H9 (cell line): ENCODE results near the gene NDUFAB1. TPM values are rescaled to one million over a fixed set of nuclear protein-coding genes. Genes with fewer than 3 reads are reported as not detected.

Experiments used
- DNase-seq: peaks from one replicate; pipeline ENCODE4 v3.0.0-alpha.2; 2017
- H2AFZ ChIP-seq: one replicate; pipeline ENCODE4 v1.6.1; 2013; ENCODE audit warnings: mild to moderate bottlenecking, low read length, control low read depth, moderate library complexity
- H2AK5ac ChIP-seq: 2 replicates; pipeline ENCODE4 v1.6.1; 2013; ENCODE audit warnings: low read length, control low read depth, mixed read lengths; ENCODE audit not compliant: insufficient read length
- H2BK120ac ChIP-seq: one replicate; pipeline ENCODE4 v1.6.1; 2013; ENCODE audit warnings: low read depth, mild to moderate bottlenecking, low read length, control low read depth, inconsistent platforms; ENCODE audit not compliant: poor library complexity, severe bottlenecking
- H2BK12ac ChIP-seq: 2 replicates; pipeline ENCODE4 v1.6.1; 2013; ENCODE audit warnings: low read length, control low read depth, mixed read lengths, low read depth; ENCODE audit not compliant: insufficient read length
- H2BK15ac ChIP-seq: 2 replicates; pipeline ENCODE4 v1.6.1; 2013; ENCODE audit warnings: low read depth, low read length, control low read depth
- H2BK20ac ChIP-seq: one replicate; pipeline ENCODE4 v1.6.1; 2013; ENCODE audit warnings: low read depth, mild to moderate bottlenecking, low read length, control low read depth, inconsistent platforms; ENCODE audit not compliant: poor library complexity, severe bottlenecking
- H2BK5ac ChIP-seq: 2 replicates; pipeline ENCODE4 v1.6.1; 2013; ENCODE audit warnings: low read length, control low read depth, mixed read lengths; ENCODE audit not compliant: insufficient read length
- H3K14ac ChIP-seq: 2 replicates; pipeline ENCODE4 v1.6.1; 2013; ENCODE audit warnings: low read length, control low read depth; ENCODE audit not compliant: insufficient read depth
- H3K18ac ChIP-seq: 2 replicates; pipeline ENCODE4 v1.6.1; 2013; ENCODE audit warnings: low read depth, mild to moderate bottlenecking, mixed read lengths, low read length, control low read depth; ENCODE audit not compliant: insufficient read length
- H3K23ac ChIP-seq: 2 replicates; pipeline ENCODE4 v1.6.1; 2013; ENCODE audit warnings: low read length, control low read depth, mixed read lengths, low read depth; ENCODE audit not compliant: insufficient read length
- H3K23me2 ChIP-seq: 2 replicates; pipeline ENCODE4 v1.6.1; 2013; ENCODE audit warnings: low read depth, mild to moderate bottlenecking, mixed read lengths, low read length, control low read depth; ENCODE audit not compliant: insufficient read length, poor library complexity, severe bottlenecking
- H3K27ac ChIP-seq: 2 replicates; pipeline ENCODE4 v1.5.1; 2013; ENCODE audit warnings: low read length, control low read depth, mixed read lengths, low read depth; ENCODE audit not compliant: insufficient read length
- H3K27me3 ChIP-seq: 2 replicates; pipeline ENCODE4 v1.6.1; 2013; ENCODE audit warnings: low read length, control low read depth, inconsistent platforms; ENCODE audit not compliant: insufficient read depth
- H3K4ac ChIP-seq: 2 replicates; pipeline ENCODE4 v1.6.1; 2013; ENCODE audit warnings: low read depth, mild to moderate bottlenecking, control low read depth, inconsistent platforms, low read length, moderate library complexity
- H3K4me1 ChIP-seq: 2 replicates; pipeline ENCODE4 v1.6.1; 2013; ENCODE audit warnings: low read length, control low read depth, inconsistent platforms; ENCODE audit not compliant: insufficient read depth
- H3K4me2 ChIP-seq: 2 replicates; pipeline ENCODE4 v1.6.1; 2013; ENCODE audit warnings: low read length, control low read depth, mixed read lengths; ENCODE audit not compliant: insufficient read length, insufficient read depth
- H3K56ac ChIP-seq: 2 replicates; pipeline ENCODE4 v1.6.1; 2013; ENCODE audit warnings: low read depth, mild to moderate bottlenecking, mixed read lengths, low read length, control low read depth; ENCODE audit not compliant: insufficient read length
- H3K79me1 ChIP-seq: 2 replicates; pipeline ENCODE4 v1.6.1; 2013; ENCODE audit warnings: low read depth, mild to moderate bottlenecking, moderate library complexity, low read length, control low read depth, inconsistent platforms; ENCODE audit not compliant: insufficient read depth, poor library complexity, severe bottlenecking
- H3K79me2 ChIP-seq: 2 replicates; pipeline ENCODE4 v1.6.1; 2013; ENCODE audit warnings: low read length, control low read depth, inconsistent platforms; ENCODE audit not compliant: insufficient read depth
- H3K9ac ChIP-seq: 2 replicates; pipeline ENCODE4 v1.6.1; 2013; ENCODE audit warnings: low read length, control low read depth, mixed read lengths; ENCODE audit not compliant: insufficient read length; ENCODE audit errors: extremely low read depth
- H3K9me3 ChIP-seq: one replicate; pipeline ENCODE4 v1.6.1; 2013; ENCODE audit warnings: low read depth, low read length, inconsistent platforms; ENCODE audit not compliant: control insufficient read depth
- H3T11ph ChIP-seq: one replicate; pipeline ENCODE4 v1.6.1; 2013; ENCODE audit warnings: mild to moderate bottlenecking, low read length, control low read depth, inconsistent platforms
- H4K20me1 ChIP-seq: one replicate; pipeline ENCODE4 v1.6.1; 2013; ENCODE audit not compliant: control insufficient read depth, insufficient read length, insufficient read depth
- H4K5ac ChIP-seq: 2 replicates; pipeline ENCODE4 v1.6.1; 2013; ENCODE audit warnings: low read depth, mild to moderate bottlenecking, mixed read lengths, low read length, control low read depth; ENCODE audit not compliant: insufficient read length
- H4K8ac ChIP-seq: replicated peaks from 2 replicates; pipeline ENCODE4 v1.6.1; 2013; ENCODE audit warnings: low read length, control low read depth, mixed read lengths, low read depth; ENCODE audit not compliant: insufficient read length
- H4K91ac ChIP-seq: 2 replicates; pipeline ENCODE4 v1.6.1; 2013; ENCODE audit warnings: low read depth, mild to moderate bottlenecking, moderate library complexity, mixed read lengths, low read length, control low read depth; ENCODE audit not compliant: insufficient read length
- H3K27ac Mint-ChIP-seq, 3 experiments: 2 replicates in 2 of 3; 3 replicates in 1 of 3; pipeline ENCODE4 v1.8.0; 2020 to 2021; ENCODE audit warnings: mixed read lengths in 3 of 3, mild to moderate bottlenecking in 1 of 3, moderate library complexity in 1 of 3
- H3K27me3 Mint-ChIP-seq: 2 replicates; pipeline ENCODE4 v1.8.0; 2021; ENCODE audit warnings: low read depth, mild to moderate bottlenecking, moderate library complexity, mixed read lengths
- H3K36me3 Mint-ChIP-seq, 3 experiments: 2 replicates in 2 of 3; 3 replicates in 1 of 3; pipeline ENCODE4 v1.8.0; 2020 to 2021; ENCODE audit warnings: low read depth in 3 of 3, mixed read lengths in 3 of 3; ENCODE audit not compliant: insufficient read depth in 1 of 3
- H3K4me1 Mint-ChIP-seq, 2 experiments: 2 replicates each; pipeline ENCODE4 v1.8.0; 2020; ENCODE audit warnings: mixed read lengths in 2 of 2
- H3K4me3 Mint-ChIP-seq, 2 experiments: 2 replicates in 1 of 2; 3 replicates in 1 of 2; pipeline ENCODE4 v1.8.0; 2020 to 2021; ENCODE audit warnings: mild to moderate bottlenecking in 2 of 2, mixed read lengths in 2 of 2, moderate library complexity in 1 of 2
- H3K9me3 Mint-ChIP-seq, 2 experiments: 2 replicates in 1 of 2; 3 replicates in 1 of 2; pipeline ENCODE4 v1.8.0; 2020; ENCODE audit warnings: mild to moderate bottlenecking in 2 of 2, mixed read lengths in 2 of 2, moderate library complexity in 1 of 2
- CTCF ChIP-seq: fragments of 200-600 bp; sonication (generic); conservative IDR thresholded peaks from 3 replicates; pipeline ENCODE4 v1.8.0; 2021; ENCODE audit warnings: antibody characterized with exemption, mild to moderate bottlenecking
- WGBS: extraction: QIAGEN DNeasy Blood & Tissue Kit; methylation state at CpG from one replicate; pipeline ENCODE4 v1.1.7; 2013; ENCODE audit warnings: missing lambda C conversion rate, low lambda C conversion rate, mixed read lengths; ENCODE audit not compliant: insufficient read length; ENCODE audit errors: extremely low coverage; 5-methylcytosine and 5-hydroxymethylcytosine counted together
- total RNA-seq: library from RNA; stranded (reverse); gene quantifications from 2 replicates; pipeline ENCODE4 v1.2.1, GENCODE V29; 2021

NDUFAB1 gene
- total RNA-seq, 1 experiment from 2014 or later: 192 TPM

- Histone ChIP-seq H4K20me1 (no peaks in the 10 kb centered on the region), H2BK15ac (no peak overlapping the region), H2BK20ac (no peak overlapping the region), H2BK12ac (no peak overlapping the region), H4K8ac (no peak overlapping the region), H3K23ac (no peak overlapping the region), H3K14ac (no peak overlapping the region), H3K27ac (peak overlapping the region; percentile 30), H3K4me2 (no peak overlapping the region), H3K9ac (no peak overlapping the region), H2BK5ac (no peak overlapping the region), H4K5ac (no peak overlapping the region), H3K79me1 (no peaks in the 10 kb centered on the region), H4K91ac (no peak overlapping the region), H3K4me1 (no peaks in the 10 kb centered on the region), H3K23me2 (no peaks in the 10 kb centered on the region), H3K9me3 (no peaks in the 10 kb centered on the region), H3K18ac (no peak overlapping the region), H2AK5ac (no peak overlapping the region), H3K79me2 (no peaks in the 10 kb centered on the region), H3K4ac (no peak overlapping the region), H2BK120ac (no peak overlapping the region), H2AFZ (no peak overlapping the region), H3K27me3 (no peaks in the 10 kb centered on the region), H3T11ph (no peak overlapping the region), H3K56ac (no peak overlapping the region)
- TF ChIP-seq CTCF: no peak
- H3K4me1 Mint-ChIP-seq: no peaks in the 10 kb centered on the region
- no peaks in the 10 kb centered on the region for H3K9me3 Mint-ChIP-seq
- DNase-seq: no peak
- no peaks in the 10 kb centered on the region; the same call in 1 of the 2 replicates for H3K27me3 Mint-ChIP-seq
- H3K27ac Mint-ChIP-seq: peak overlapping the region in 2 of 3 experiments; percentile 12 to 13; a peak in 1 of 7 replicates
- H3K4me3 Mint-ChIP-seq: no peak overlapping the region
- no CpG with 5 or more reads among the region's 2 CpGs for WGBS
- peaks cover 5 to 61% (median 46%) of the 10 kb centered on the region in 3 experiments; a peak in 6 of 7 replicates for H3K36me3 Mint-ChIP-seq
These were observed 18.6 kb downstream of the NDUFAB1 start for GRCh38 chr16:23577493-23577892.
